Natural killer cell treated with Interleukin-12 subunit alpha and Interleukin-12 subunit beta and Interleukin-15 and Interleukin-18, amount 100 ng/mL, for 72 hours (primary cell): Measurements from ENCODE around the gene VOPP1. TPM values are rescaled to one million over a fixed set of nuclear protein-coding genes. Genes with fewer than 3 reads are reported as not detected.

ENCODE experiments used
- ATAC-seq, 2 donors: fragments of 150-1000 bp; cut with Tn5 transposase in 1 of 2; sonication (Bioruptor Pico), chemical (Tn5 transposase) in 1 of 2; 2 replicates each; pipeline ENCODE4 v1.10.0; 2021
- DNase-seq: peaks from one replicate; pipeline ENCODE4 v3.0.0; 2022; ENCODE audit warnings: low spot score
- H3K27ac Mint-ChIP-seq, 2 donors: 1 replicate in 1 of 2; 2 replicates in 1 of 2; pipeline ENCODE4 v1.8.0; 2022; ENCODE audit warnings: mixed read lengths in 2 of 2, mild to moderate bottlenecking in 1 of 2, moderate library complexity in 1 of 2
- H3K27me3 Mint-ChIP-seq, 2 donors: 1 replicate in 1 of 2; 2 replicates in 1 of 2; pipeline ENCODE4 v1.8.0; 2022; ENCODE audit warnings: mixed read lengths in 2 of 2
- H3K36me3 Mint-ChIP-seq: one replicate; pipeline ENCODE4 v1.8.0; 2022; ENCODE audit warnings: mixed read lengths
- H3K4me1 Mint-ChIP-seq, 2 donors: 1 replicate in 1 of 2; 2 replicates in 1 of 2; pipeline ENCODE4 v1.8.0; 2022; ENCODE audit warnings: low read depth in 2 of 2, mixed read lengths in 2 of 2, mild to moderate bottlenecking in 1 of 2
- H3K4me3 Mint-ChIP-seq: one replicate; pipeline ENCODE4 v1.8.0; 2022; ENCODE audit warnings: mixed read lengths
- H3K9me3 Mint-ChIP-seq: 2 replicates; pipeline ENCODE4 v1.8.0; 2022; ENCODE audit warnings: mixed read lengths
- total RNA-seq, 2 donors: library from RNA; stranded (reverse); gene quantifications; one replicate each; pipeline ENCODE4 v1.2.3, GENCODE V29; 2022

Gene VOPP1
- total RNA-seq, 2 donors from 2014 or later: 204 to 244 TPM

- peaks cover 45 to 60% of the 10 kb centered on the region in 2 donors for H3K4me1 Mint-ChIP-seq
- no peaks in the 10 kb centered on the region for H3K9me3 Mint-ChIP-seq
- DNase-seq: no peak
- no peaks in the 10 kb centered on the region for H3K27me3 Mint-ChIP-seq
- H3K27ac Mint-ChIP-seq: peak overlapping the region in 1 of 2 donors; percentile 66
- no peak overlapping the region for H3K4me3 Mint-ChIP-seq
- no peak for ATAC-seq
- peaks cover 31% of the 10 kb centered on the region for H3K36me3 Mint-ChIP-seq
These were observed 85.3 kb downstream of the VOPP1 start for GRCh38 chr7:55486991-55487390.

GRCh38 chr7:55486192-55486590, 86.1 kb downstream of the VOPP1 start:
- no peak overlapping the region for H3K27ac Mint-ChIP-seq
- peaks cover 45 to 59% of the 10 kb centered on the region in 2 donors for H3K4me1 Mint-ChIP-seq

GRCh38 chr7:55485501-55486191, 86.7 kb downstream of the VOPP1 start:
- H3K36me3 Mint-ChIP-seq: peaks cover 29% of the 10 kb centered on the region
- H3K4me1 Mint-ChIP-seq: peaks cover 51 to 62% of the 10 kb centered on the region in 2 donors
- no peaks in the 10 kb centered on the region for H3K9me3 Mint-ChIP-seq
- H3K27ac Mint-ChIP-seq: peak overlapping the region in 1 of 2 donors; percentile 59
- DNase-seq: no peak
- no peaks in the 10 kb centered on the region for H3K27me3 Mint-ChIP-seq
- no peak for ATAC-seq
- H3K4me3 Mint-ChIP-seq: no peak overlapping the region

More at GRCh38 chr7:55486192-55486590, 86.1 kb downstream of the VOPP1 start:
- no peak for DNase-seq
- peaks cover 26% of the 10 kb centered on the region for H3K36me3 Mint-ChIP-seq
- H3K4me3 Mint-ChIP-seq: no peak overlapping the region
- H3K27me3 Mint-ChIP-seq: no peaks in the 10 kb centered on the region
- ATAC-seq: no peak
- H3K9me3 Mint-ChIP-seq: no peaks in the 10 kb centered on the region

GRCh38 chr7:55484834-55485233, 87.5 kb downstream of the VOPP1 start:
- H3K4me3 Mint-ChIP-seq: no peak overlapping the region
- peaks cover 30% of the 10 kb centered on the region for H3K36me3 Mint-ChIP-seq
- DNase-seq (no peak), ATAC-seq (no peak)
- no peaks in the 10 kb centered on the region for H3K27me3 Mint-ChIP-seq
- H3K27ac Mint-ChIP-seq: peak overlapping the region in 1 of 2 donors; percentile 59
- H3K9me3 Mint-ChIP-seq: no peaks in the 10 kb centered on the region
- H3K4me1 Mint-ChIP-seq: peaks cover 51 to 60% of the 10 kb centered on the region in 2 donors

- Mint-ChIP-seq H3K27ac (peak overlapping the region; percentile 59 to 61), H3K4me3 (no peak overlapping the region), H3K36me3 (peaks cover 26% of the 10 kb centered on the region), H3K9me3 (no peaks in the 10 kb centered on the region), H3K4me1 (peaks cover 47 to 54% of the 10 kb centered on the region in 2 donors), H3K27me3 (no peaks in the 10 kb centered on the region)
- ATAC-seq (no peak), DNase-seq (no peak)
These were observed 88.1 kb downstream of the VOPP1 start for GRCh38 chr7:55484241-55484640.

- no peaks in the 10 kb centered on the region for H3K27me3 Mint-ChIP-seq
- peaks cover 43 to 50% of the 10 kb centered on the region in 2 donors for H3K4me1 Mint-ChIP-seq
- H3K27ac Mint-ChIP-seq: peak overlapping the region in 1 of 2 donors; percentile 59
- DNase-seq (no peak), ATAC-seq (no peak)
- H3K4me3 Mint-ChIP-seq: no peak overlapping the region
- H3K9me3 Mint-ChIP-seq: no peaks in the 10 kb centered on the region
- peaks cover 29% of the 10 kb centered on the region for H3K36me3 Mint-ChIP-seq
These were observed 89.3 kb downstream of the VOPP1 start for GRCh38 chr7:55483046-55483445.

- no peak for DNase-seq
- Mint-ChIP-seq H3K27ac (peak overlapping the region; percentile 18 to 36), H3K27me3 (no peaks in the 10 kb centered on the region), H3K4me3 (peak overlapping the region; percentile 29), H3K9me3 (no peaks in the 10 kb centered on the region), H3K4me1 (peaks cover 49 to 54% of the 10 kb centered on the region in 2 donors), H3K36me3 (peaks cover 25% of the 10 kb centered on the region)
- peak in 1 of 2 donors; percentile 34 for ATAC-seq
These were observed 91.1 kb downstream of the VOPP1 start for GRCh38 chr7:55481155-55481554.

GRCh38 chr7:55478700-55479099, 93.6 kb downstream of the VOPP1 start:
- no peak overlapping the region for H3K4me3 Mint-ChIP-seq
- DNase-seq (no peak), ATAC-seq (no peak)
- no peaks in the 10 kb centered on the region for H3K27me3 Mint-ChIP-seq
- peaks cover 23% of the 10 kb centered on the region for H3K36me3 Mint-ChIP-seq
- peaks cover 57 to 60% of the 10 kb centered on the region in 2 donors for H3K4me1 Mint-ChIP-seq
- H3K9me3 Mint-ChIP-seq: no peaks in the 10 kb centered on the region
- H3K27ac Mint-ChIP-seq: peak overlapping the region in 1 of 2 donors; percentile 13

GRCh38 chr7:55477781-55478374, 94.4 kb downstream of the VOPP1 start:
- ATAC-seq: no peak
- H3K4me1 Mint-ChIP-seq: peaks cover 50 to 53% of the 10 kb centered on the region in 2 donors

GRCh38 chr7:55476852-55477780, 95.2 kb downstream of the VOPP1 start:
- no peak overlapping the region for H3K4me3 Mint-ChIP-seq

More at GRCh38 chr7:55477781-55478374, 94.4 kb downstream of the VOPP1 start:
- H3K9me3 Mint-ChIP-seq: no peaks in the 10 kb centered on the region
- no peak overlapping the region for H3K4me3 Mint-ChIP-seq
- peaks cover 19% of the 10 kb centered on the region for H3K36me3 Mint-ChIP-seq
- no peak for DNase-seq
- H3K27ac Mint-ChIP-seq: peak overlapping the region in 1 of 2 donors; percentile 13
- H3K27me3 Mint-ChIP-seq: no peaks in the 10 kb centered on the region

GRCh38 chr7:55475855-55476803, 96.2 kb downstream of the VOPP1 start:
- peaks cover 52% of the 10 kb centered on the region in 2 donors for H3K4me1 Mint-ChIP-seq
- H3K4me3 Mint-ChIP-seq: peak overlapping the region; percentile 60
- H3K27me3 Mint-ChIP-seq: no peaks in the 10 kb centered on the region
- peak overlapping the region; percentile 41 to 58 for H3K27ac Mint-ChIP-seq
- peaks cover 19% of the 10 kb centered on the region for H3K36me3 Mint-ChIP-seq
- ATAC-seq: peak in 1 of 2 donors; percentile 34
- no peaks in the 10 kb centered on the region for H3K9me3 Mint-ChIP-seq
- DNase-seq: no peak

More at GRCh38 chr7:55476852-55477780, 95.2 kb downstream of the VOPP1 start:
- no peak for DNase-seq
- Mint-ChIP-seq H3K27me3 (no peaks in the 10 kb centered on the region), H3K36me3 (peaks cover 19% of the 10 kb centered on the region), H3K4me1 (peaks cover 50 to 53% of the 10 kb centered on the region in 2 donors), H3K27ac (peak overlapping the region; percentile 33 to 54), H3K9me3 (no peaks in the 10 kb centered on the region)
- no peak for ATAC-seq

GRCh38 chr7:55474944-55475854, 97.1 kb downstream of the VOPP1 start:
- peaks cover 44 to 51% of the 10 kb centered on the region in 2 donors for H3K4me1 Mint-ChIP-seq

More at GRCh38 chr7:55474944-55475854, 97.1 kb downstream of the VOPP1 start:
- peak overlapping the region; percentile 60 for H3K4me3 Mint-ChIP-seq
- ATAC-seq: peak; percentile 34 to 51
- no peaks in the 10 kb centered on the region for H3K9me3 Mint-ChIP-seq
- H3K36me3 Mint-ChIP-seq: peaks cover 13% of the 10 kb centered on the region
- peak overlapping the region; percentile 41 to 58 for H3K27ac Mint-ChIP-seq
- H3K27me3 Mint-ChIP-seq: no peaks in the 10 kb centered on the region
- no peak for DNase-seq
